T-cell (primary cell): ENCODE results near the gene CSRP3. TPM values are rescaled to one million over a fixed set of nuclear protein-coding genes. Genes with fewer than 3 reads are reported as not detected.

ENCODE experiments used
- ATAC-seq, 4 experiments: fragments of 200-7000 bp in 3 of 4; fragments of 150-1000 bp in 1 of 4; cut with Tn5 transposase; replicated peaks in 1 of 4; 1 replicate in 3 of 4; 2 replicates in 1 of 4; pipeline ENCODE4 v1.10.0; 2021; ENCODE audit warnings: moderate library complexity in 3 of 4, mild to moderate bottlenecking in 2 of 4, moderate number of reproducible peaks in 1 of 4
- CTCF ChIA-PET, 2 donors: fragments of 300-600 bp; sonication (Branson Sonifier 250); formaldehyde crosslinking; loops; one replicate each; lab custom pipeline; 2022; ENCODE audit warnings: antibody characterized with exemption in 2 of 2; lab: Charles Lee
- POLR2A ChIA-PET, 2 donors: fragments of 300-600 bp; sonication (Branson Sonifier 250); formaldehyde crosslinking; loops; one replicate each; lab custom pipeline; 2022; ENCODE audit warnings: antibody characterized with exemption in 2 of 2; lab: Charles Lee
- DNase-seq, 35 experiments: peaks; one replicate each; pipeline versions ENCODE4 v3.0.0 to v3.0.0-alpha.2; 2013 to 2023
- H3K27ac ChIP-seq: one replicate; pipeline ENCODE4 v1.5.1; 2013; ENCODE audit warnings: low read length
- H3K27me3 ChIP-seq, 2 experiments: replicated peaks in 1 of 2; 1 replicate in 1 of 2; 2 replicates in 1 of 2; pipeline versions ENCODE4 v1.6.1 to v1.7.0; 2013; ENCODE audit warnings: low read length in 1 of 2, mixed read lengths in 1 of 2; ENCODE audit not compliant: control insufficient read depth in 2 of 2, insufficient read depth in 2 of 2; ENCODE audit errors: extremely low read depth in 1 of 2
- H3K36me3 ChIP-seq, 2 donors: 1 replicate in 1 of 2; 2 replicates in 1 of 2; pipeline versions ENCODE4 v1.6.1 to v1.7.0; 2013; ENCODE audit warnings: low read length in 1 of 2; ENCODE audit not compliant: control insufficient read depth in 2 of 2, insufficient read depth in 1 of 2; ENCODE audit errors: extremely low read depth in 1 of 2
- H3K4me1 ChIP-seq, 2 experiments: 1 replicate in 1 of 2; 2 replicates in 1 of 2; pipeline versions ENCODE4 v1.6.1 to v1.7.0; 2013; ENCODE audit warnings: low read length in 2 of 2, mixed read lengths in 1 of 2; ENCODE audit not compliant: insufficient read depth in 2 of 2, control insufficient read depth in 1 of 2; ENCODE audit errors: extremely low read depth in 1 of 2
- H3K4me3 ChIP-seq, 2 donors: 1 replicate in 1 of 2; 2 replicates in 1 of 2; pipeline versions ENCODE4 v1.5.1 to v1.7.0; 2013; ENCODE audit warnings: mild to moderate bottlenecking in 2 of 2, low read length in 1 of 2, moderate library complexity in 1 of 2; ENCODE audit not compliant: control insufficient read depth in 1 of 2; ENCODE audit errors: extremely low read depth in 1 of 2
- H3K9me3 ChIP-seq: 2 replicates; pipeline ENCODE4 v1.7.0; 2013
- H3K27ac Mint-ChIP-seq, 2 donors: one replicate each; pipeline ENCODE4 v1.8.0; 2020 to 2021; ENCODE audit warnings: mild to moderate bottlenecking in 2 of 2, mixed read lengths in 2 of 2
- H3K27me3 Mint-ChIP-seq, 2 donors: one replicate each; pipeline ENCODE4 v1.8.0; 2021 to 2022; ENCODE audit warnings: mixed read lengths in 2 of 2
- H3K36me3 Mint-ChIP-seq: one replicate; pipeline ENCODE4 v1.8.0; 2021; ENCODE audit warnings: mixed read lengths
- H3K4me1 Mint-ChIP-seq, 3 donors: one replicate each; pipeline ENCODE4 v1.8.0; 2020 to 2022; ENCODE audit warnings: mixed read lengths in 3 of 3, mild to moderate bottlenecking in 1 of 3
- H3K4me3 Mint-ChIP-seq, 3 donors: one replicate each; pipeline ENCODE4 v1.8.0; 2020 to 2022; ENCODE audit warnings: mild to moderate bottlenecking in 3 of 3, mixed read lengths in 3 of 3, moderate library complexity in 3 of 3
- H3K9me3 Mint-ChIP-seq, 3 donors: one replicate each; pipeline ENCODE4 v1.8.0; 2020 to 2022; ENCODE audit warnings: mixed read lengths in 3 of 3
- WGBS: methylation state at CpG from one replicate; pipeline ENCODE4 v1.1.5; 2013; ENCODE audit warnings: missing lambda C conversion rate; ENCODE audit not compliant: insufficient coverage; 5-methylcytosine and 5-hydroxymethylcytosine counted together
- total RNA-seq, 35 experiments: library from RNA in 6 of 35; stranded (reverse) in 6 of 35; fragments of 120-200 nt in 1 of 35; gene quantifications; one replicate each; pipeline versions ENCODE4 v1.2.1 to v1.2.4 and lab custom pipeline; 2013 to 2026

Gene CSRP3
- total RNA-seq, 5 donors from 2014 or later (not counting 1 experiment from before 2014, with no cell fraction given) = not detected

GRCh38 chr11:19243613-19244012 is 41.8 kb upstream of the CSRP3 start:
- Mint-ChIP-seq H3K9me3 (no peaks in the 10 kb centered on the region), H3K27ac (no peak overlapping the region), H3K4me1 (peaks cover 9 to 20% (median 15%) of the 10 kb centered on the region in 3 donors), H3K4me3 (no peak overlapping the region), H3K36me3 (no peaks in the 10 kb centered on the region), H3K27me3 (peaks cover 42 to 63% of the 10 kb centered on the region in 2 donors)
- no peaks in the 10 kb centered on the region for H3K36me3 ChIP-seq
- DNase-seq (no peak), ATAC-seq (no peak)
- peaks cover 5 to 20% of the 10 kb centered on the region in 2 experiments for H3K4me1 ChIP-seq
- no peak overlapping the region for H3K27ac ChIP-seq
- no peak overlapping the region for H3K4me3 ChIP-seq
- no peaks in the 10 kb centered on the region for H3K9me3 ChIP-seq
- ChIA-PET CTCF (no interaction called here), POLR2A (no interaction called here)
- peaks cover 2 to 43% of the 10 kb centered on the region in 2 experiments for H3K27me3 ChIP-seq

DNA sequence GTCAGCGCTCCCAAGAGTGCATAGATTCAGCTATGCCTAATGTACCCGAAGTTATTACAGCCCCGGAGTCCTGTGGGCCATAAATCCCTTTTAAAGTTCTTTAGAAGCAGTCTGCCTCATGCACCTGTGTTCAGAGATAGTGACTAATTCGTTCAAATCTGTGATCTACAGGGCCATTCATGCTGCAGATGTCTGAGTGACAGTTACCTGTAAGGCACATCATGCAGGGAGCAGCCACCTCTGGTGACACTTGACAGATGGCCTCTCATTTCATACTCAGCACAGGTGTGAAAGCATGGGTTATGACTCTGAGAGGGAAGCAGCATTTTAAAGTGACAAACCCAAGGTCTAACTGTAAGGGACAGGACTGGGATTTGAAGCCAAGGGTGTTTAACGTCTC is 41.4 kb upstream of the CSRP3 start:
- Mint-ChIP-seq H3K36me3 (no peaks in the 10 kb centered on the region), H3K27me3 (peaks cover 38 to 60% of the 10 kb centered on the region in 2 donors), H3K4me3 (peak overlapping the region in 1 of 3 donors; percentile 93), H3K4me1 (peaks cover 9 to 20% (median 15%) of the 10 kb centered on the region in 3 donors), H3K27ac (no peak overlapping the region), H3K9me3 (no peaks in the 10 kb centered on the region)
- Histone ChIP-seq H3K4me1 (peaks cover 5 to 20% of the 10 kb centered on the region in 2 experiments), H3K27ac (no peak overlapping the region), H3K9me3 (no peaks in the 10 kb centered on the region), H3K27me3 (peaks cover 2 to 43% of the 10 kb centered on the region in 2 experiments), H3K36me3 (no peaks in the 10 kb centered on the region), H3K4me3 (no peak overlapping the region)
- ChIA-PET POLR2A (no interaction called here), CTCF (no interaction called here)
- ATAC-seq (no peak), DNase-seq (no peak)
- 76% methylated on average over 5 of the region's 5 CpGs for WGBS

- H3K27ac Mint-ChIP-seq = peak overlapping the region in 1 of 2 donors; percentile 15
- ChIA-PET CTCF (no interaction called here), POLR2A (no interaction called here)
- peak overlapping the region; percentile 78 to 93 (median 82) for H3K4me3 Mint-ChIP-seq
- Histone ChIP-seq H3K27me3 (peaks cover 2 to 43% of the 10 kb centered on the region in 2 experiments), H3K9me3 (no peaks in the 10 kb centered on the region), H3K36me3 (no peaks in the 10 kb centered on the region), H3K4me1 (peaks cover 5 to 20% of the 10 kb centered on the region in 2 experiments), H3K4me3 (peak overlapping the region; percentile 11 to 71), H3K27ac (no peak overlapping the region)
- H3K9me3 Mint-ChIP-seq = no peaks in the 10 kb centered on the region
- H3K36me3 Mint-ChIP-seq = no peaks in the 10 kb centered on the region
- WGBS = 30% methylated on average over 52 of the region's 55 CpGs
- H3K27me3 Mint-ChIP-seq = peaks cover 34 to 55% of the 10 kb centered on the region in 2 donors
- peaks cover 9 to 20% (median 15%) of the 10 kb centered on the region in 3 donors for H3K4me1 Mint-ChIP-seq
- DNase-seq = peak in 1 of 35 experiments; percentile 3
- no peak for ATAC-seq
Measured at GRCh38 chr11:19242179-19242932, 40.6 kb upstream of the CSRP3 start.

- ChIA-PET POLR2A (no interaction called here), CTCF (no interaction called here)
- Mint-ChIP-seq H3K36me3 (no peaks in the 10 kb centered on the region), H3K4me1 (peaks cover 9 to 20% (median 15%) of the 10 kb centered on the region in 3 donors), H3K27me3 (peaks cover 31 to 47% of the 10 kb centered on the region in 2 donors), H3K4me3 (peak overlapping the region; percentile 82 to 93 (median 82)), H3K9me3 (no peaks in the 10 kb centered on the region), H3K27ac (no peak overlapping the region)
- WGBS = under 1% methylated on average over 68 of the region's 92 CpGs
- peaks cover 2 to 43% of the 10 kb centered on the region in 2 experiments for H3K27me3 ChIP-seq
- ATAC-seq (peak; percentile 7 to 38 (median 36)), DNase-seq (peak in 2 of 35 experiments; percentile 3 to 11)
- H3K27ac ChIP-seq = no peak overlapping the region
- H3K4me1 ChIP-seq = peaks cover 5 to 20% of the 10 kb centered on the region in 2 experiments
- H3K9me3 ChIP-seq = no peaks in the 10 kb centered on the region
- H3K36me3 ChIP-seq = no peaks in the 10 kb centered on the region
- peak overlapping the region; percentile 36 to 71 for H3K4me3 ChIP-seq
Measured at GRCh38 chr11:19241260-19242178, 39.7 kb upstream of the CSRP3 start.

GRCh38 chr11:19240420-19241259 is 38.9 kb upstream of the CSRP3 start, which contains the start of gene E2F8:
TSS of gene E2F8 (minus strand) at chr11:19240945. CDS start at chr11:19240121, 824 bp downstream.
- ChIA-PET CTCF (no interaction called here), POLR2A (no interaction called here)
- WGBS = 2% methylated on average over 44 of the region's 59 CpGs
- Mint-ChIP-seq H3K27me3 (peaks cover 25 to 41% of the 10 kb centered on the region in 2 donors), H3K27ac (no peak within 1 kb of the TSS), H3K9me3 (no peaks in the 10 kb centered on the region), H3K36me3 (no peaks in the 10 kb centered on the region), H3K4me1 (peaks cover 9 to 20% (median 15%) of the 10 kb centered on the region in 3 donors), H3K4me3 (peak within 1 kb of the TSS; percentile 82 to 93 (median 84))
- H3K4me1 ChIP-seq = peaks cover 5 to 20% of the 10 kb centered on the region in 2 experiments
- ATAC-seq (peak; percentile 75 to 85 (median 80)), DNase-seq (peak; percentile 37 to 82 (median 59))
- H3K27ac ChIP-seq = no peak within 1 kb of the TSS
- peaks cover 2 to 38% of the 10 kb centered on the region in 2 experiments for H3K27me3 ChIP-seq
- no peaks in the 10 kb centered on the region for H3K9me3 ChIP-seq
- H3K4me3 ChIP-seq = peak within 1 kb of the TSS; percentile 73 to 91
- H3K36me3 ChIP-seq = no peaks in the 10 kb centered on the region
